ENCODE measurements around the gene FLNB.

Gene FLNB

GRCh38 chr3:58036293-58037032, 28.2 kb downstream of the FLNB start:
- POLR2A ChIA-PET, result no interaction called here
- CTCF ChIA-PET, result interaction anchor here (1.0 to 2.5 kb wide), 5 partner anchors 9 to 270 kb away, joined by 3 to 8 read pairs (median 4); partner anchors contain the start of genes HTD2 and RPP14
- DNase-seq (ENCODE audit: extremely low spot score), result no peak
- no peak for TF ChIP-seq CTCF (IDR thresholded peaks at IDR 0.05; ENCODE audit: control extremely low read depth, extremely low read depth, low read depth, missing control alignments)

- POLR2A ChIA-PET, result no interaction called here
- no peak for TF ChIP-seq CTCF (IDR thresholded peaks at IDR 0.05; ENCODE audit: control extremely low read depth, extremely low read depth, low read depth, missing control alignments)
- DNase-seq (ENCODE audit: extremely low spot score), result no peak
These were observed 29.1 kb downstream of the FLNB start for GRCh38 chr3:58037141-58037910.

GRCh38 chr3:58038675-58039292, 30.6 kb downstream of the FLNB start:
- ChIA-PET CTCF (interaction anchor here (1.8 kb wide), 1 partner anchor 16 kb away, joined by 4 read pairs; no protein-coding TSS in a partner anchor), POLR2A (no interaction called here)
- no peak for TF ChIP-seq CTCF (IDR thresholded peaks at IDR 0.05; ENCODE audit: control extremely low read depth, extremely low read depth, low read depth, missing control alignments)
- DNase-seq (ENCODE audit: extremely low spot score), result no peak

More at GRCh38 chr3:58037141-58037910, 29.1 kb downstream of the FLNB start:
- CTCF ChIA-PET, result interaction anchor here (1.0 to 2.1 kb wide), 3 partner anchors 10 to 102 kb away, joined by 3 to 4 read pairs (median 3); no protein-coding TSS in a partner anchor

GRCh38 chr3:58039601-58040000, 31.4 kb downstream of the FLNB start:
- no peak for TF ChIP-seq CTCF (IDR thresholded peaks at IDR 0.05; ENCODE audit: control extremely low read depth, extremely low read depth, low read depth, missing control alignments)
- no peak for DNase-seq (ENCODE audit: extremely low spot score)
- ChIA-PET POLR2A (no interaction called here), CTCF (interaction anchor here (0.7 to 1.8 kb wide), 6 partner anchors 11 to 136 kb away, joined by 3 to 4 read pairs (median 3); no protein-coding TSS in a partner anchor)

- ChIA-PET CTCF (interaction anchor here (0.8 to 2.1 kb wide), 7 partner anchors 9 to 136 kb away, joined by 3 to 8 read pairs (median 3); partner anchors contain the start of gene FLNB), POLR2A (interaction anchor here (0.6 kb wide), 1 partner anchor 28 kb away, joined by 8 read pairs; no protein-coding TSS in a partner anchor)
- TF ChIP-seq CTCF (IDR thresholded peaks at IDR 0.05; ENCODE audit: control extremely low read depth, extremely low read depth, low read depth, missing control alignments), result no peak
- no peak for DNase-seq (ENCODE audit: extremely low spot score)
These were observed 33.1 kb downstream of the FLNB start for GRCh38 chr3:58041182-58041825.
